DMS153 (cell line): Measurements from ENCODE around the gene PLXNC1.

Experiments used
- DNase-seq: peaks from one replicate; lab custom pipeline; 2025; lab: John Stamatoyannopoulos, UW

PLXNC1 gene

GRCh38 chr12:94162108-94162507, 13.7 kb downstream of the PLXNC1 start:
- no peak for DNase-seq

DNA sequence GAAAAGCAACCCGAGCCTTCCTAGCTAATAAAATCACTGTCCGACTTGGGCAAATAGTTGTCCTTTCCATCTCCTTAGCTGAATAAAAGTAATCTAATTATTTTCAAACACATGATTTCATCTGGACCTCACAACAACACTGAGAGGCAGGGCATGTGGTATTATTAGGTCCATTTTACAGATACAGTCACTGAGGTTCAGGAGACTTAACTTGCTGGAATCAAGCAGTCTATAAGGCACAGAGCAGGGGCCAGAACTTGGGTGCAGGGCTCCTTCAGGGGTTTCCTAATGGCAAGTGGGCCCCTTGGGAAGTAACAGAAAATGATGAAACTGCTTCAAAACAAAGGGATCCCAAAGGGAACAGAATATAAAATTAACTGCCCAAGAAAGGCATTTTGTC, 15.5 kb downstream of the PLXNC1 start:
- DNase-seq: no peak

- no peak for DNase-seq
Observed at GRCh38 chr12:94165138-94165537, 16.8 kb downstream of the PLXNC1 start.

GRCh38 chr12:94165670-94166364, 17.4 kb downstream of the PLXNC1 start:
- no peak for DNase-seq

DNA sequence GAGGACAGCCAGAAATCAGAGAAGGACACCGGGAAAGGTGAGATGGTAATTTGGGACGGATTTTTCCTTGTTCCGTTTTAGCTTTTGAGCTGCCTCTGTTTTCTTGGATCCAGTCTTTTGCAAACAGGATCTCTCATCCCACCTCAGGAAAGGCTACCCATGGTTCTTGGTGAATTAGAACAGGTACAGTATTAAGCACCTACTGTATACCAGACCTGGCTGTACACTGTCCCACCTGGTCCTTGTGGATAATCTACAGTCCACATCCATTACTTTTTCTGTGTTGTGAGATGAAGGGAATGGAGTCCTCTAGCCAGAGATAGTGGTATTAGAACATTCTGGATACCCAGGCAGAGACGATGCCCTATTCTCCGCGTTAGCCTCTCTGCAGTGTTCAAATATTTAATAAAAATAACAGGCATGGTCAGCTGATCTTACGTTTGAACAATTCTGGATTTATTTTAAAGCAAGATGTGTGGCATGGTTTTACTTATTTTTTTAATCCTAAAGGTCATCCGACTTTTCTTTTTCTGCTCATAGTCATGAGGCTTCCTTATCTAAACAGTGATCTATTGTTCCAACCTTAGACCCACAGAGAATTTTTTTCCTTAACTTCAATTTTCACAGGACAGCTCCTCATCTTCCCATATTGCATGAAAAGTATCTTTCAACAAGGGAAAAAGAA, 18.8 kb downstream of the PLXNC1 start:
- DNase-seq: no peak

DNA sequence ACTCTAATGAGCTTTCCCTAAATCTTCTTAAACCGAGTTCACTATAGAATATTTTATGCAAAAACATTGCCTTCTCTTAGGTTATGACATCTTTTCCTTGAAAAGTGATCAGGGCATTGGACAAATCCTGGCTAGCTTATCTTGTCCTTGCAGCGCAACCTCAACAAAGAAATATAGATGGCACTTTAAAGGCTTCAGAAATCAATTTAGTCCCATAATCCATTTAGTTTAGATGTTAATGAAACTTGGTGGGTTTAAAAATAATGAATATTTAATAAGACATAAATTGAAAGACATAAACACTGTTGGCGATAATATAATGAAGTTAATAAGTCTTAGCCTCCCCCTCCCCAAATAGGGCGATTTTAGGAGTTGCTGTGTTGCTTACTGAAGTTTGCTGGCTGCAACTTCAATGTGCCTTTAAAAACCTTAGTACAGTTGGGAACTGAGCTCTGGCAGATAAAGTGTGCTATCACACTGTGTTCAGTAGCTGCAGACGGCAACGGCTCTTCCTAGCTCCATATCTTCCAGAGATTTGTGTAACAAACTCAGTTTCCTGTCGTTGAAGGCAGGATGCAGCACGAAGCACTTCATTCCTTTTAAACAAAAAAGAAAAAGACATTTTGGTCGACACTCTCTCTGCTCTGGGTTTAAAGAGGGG, 19.5 kb downstream of the PLXNC1 start:
- no peak for DNase-seq

DNA sequence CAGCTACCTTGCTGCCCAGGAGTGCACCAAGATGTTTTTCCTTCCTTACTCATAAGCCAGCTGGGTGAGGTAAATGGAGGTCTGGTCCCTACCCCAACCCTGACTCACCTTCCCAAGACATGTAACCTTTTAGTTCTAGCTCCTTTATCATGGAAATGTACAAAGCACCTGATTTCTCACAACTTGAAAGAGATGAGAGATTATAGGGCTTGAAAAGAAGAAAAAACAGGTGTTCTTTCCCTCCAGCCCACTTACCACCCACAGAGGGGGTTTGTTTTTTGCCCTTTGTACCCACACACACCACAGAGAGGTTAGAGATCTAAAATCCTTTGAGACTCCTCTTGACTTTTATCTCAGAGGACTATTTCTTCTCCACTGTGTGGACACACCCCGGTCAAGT, 21.1 kb downstream of the PLXNC1 start:
- DNase-seq: no peak

DNA sequence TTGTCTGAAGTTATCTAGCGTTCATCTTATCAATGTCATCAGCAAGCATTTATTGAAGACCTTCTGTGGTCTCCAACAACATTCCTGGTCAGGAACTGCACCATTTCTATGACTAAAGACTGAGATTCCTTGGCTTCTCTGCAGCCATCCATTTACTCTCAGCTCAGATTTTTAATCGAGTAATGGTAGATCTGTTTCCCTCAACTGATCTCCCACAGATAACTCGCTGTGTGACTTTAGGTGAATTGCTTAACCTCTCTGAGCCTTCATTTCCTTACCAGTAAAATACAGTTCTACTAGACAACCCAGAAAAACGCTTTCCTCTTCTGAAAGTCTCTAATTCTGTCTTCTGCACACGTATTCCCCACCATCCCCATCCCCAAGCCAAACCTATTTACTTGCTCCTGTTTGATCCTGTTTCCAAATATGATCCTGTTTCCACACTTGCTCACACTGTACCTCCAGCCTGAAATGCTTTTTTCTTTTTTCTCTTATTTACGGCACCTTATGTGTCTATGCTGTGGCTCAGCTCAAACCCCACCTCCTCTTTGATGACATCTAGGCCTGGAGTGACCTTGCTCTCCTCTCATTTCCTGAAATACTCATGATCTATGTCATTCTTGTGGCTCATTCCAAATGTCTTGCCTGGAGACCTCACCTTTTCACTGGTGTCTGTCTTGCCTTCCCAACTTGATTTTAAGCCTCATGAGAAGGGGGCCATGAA, 21.8 kb downstream of the PLXNC1 start:
- no peak for DNase-seq

- DNase-seq: no peak
Observed at GRCh38 chr12:94170690-94171594, 22.6 kb downstream of the PLXNC1 start.

DNA sequence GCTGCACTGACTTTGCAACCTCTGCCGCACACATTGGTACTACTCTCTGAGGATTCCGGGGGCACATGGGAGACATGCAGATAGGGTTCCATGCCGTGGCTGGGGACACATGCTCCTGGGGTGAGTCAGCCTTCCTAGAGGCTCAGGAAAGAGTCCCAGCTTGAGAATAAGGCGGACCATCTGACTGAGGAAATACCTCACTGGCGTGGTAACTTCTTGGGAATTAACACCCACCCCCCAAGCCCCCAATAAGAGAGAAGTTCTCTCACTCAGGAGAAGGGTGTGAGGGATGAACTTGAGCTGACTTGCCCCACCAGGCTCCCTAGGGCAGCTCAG, 23.2 kb downstream of the PLXNC1 start:
- no peak for DNase-seq

- no peak for DNase-seq
Observed at GRCh38 chr12:94172031-94172430, 23.7 kb downstream of the PLXNC1 start.

- DNase-seq: no peak
Observed at GRCh38 chr12:94172973-94173372, 24.6 kb downstream of the PLXNC1 start.

- DNase-seq: no peak
Observed at GRCh38 chr12:94173660-94174265, 25.4 kb downstream of the PLXNC1 start.

DNA sequence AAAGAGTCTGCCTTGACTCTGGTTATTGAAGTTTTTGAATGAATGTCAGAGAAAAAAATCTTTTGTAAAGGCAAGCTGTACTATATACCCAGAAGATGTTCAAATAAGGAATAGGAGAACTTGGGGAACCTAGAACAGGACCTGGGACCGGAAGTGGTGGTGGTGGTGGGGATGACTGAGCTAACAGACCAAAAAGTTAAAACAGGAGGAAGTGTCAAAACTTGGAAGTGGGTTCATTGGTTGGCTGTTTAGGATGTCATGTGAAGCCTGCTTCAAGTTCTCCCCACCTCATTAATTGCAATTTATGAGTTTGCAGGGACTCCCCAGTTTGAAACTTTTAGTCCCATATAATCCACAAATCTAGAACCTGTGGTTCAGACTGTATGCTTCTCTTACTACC, 26.2 kb downstream of the PLXNC1 start:
- no peak for DNase-seq

DNA sequence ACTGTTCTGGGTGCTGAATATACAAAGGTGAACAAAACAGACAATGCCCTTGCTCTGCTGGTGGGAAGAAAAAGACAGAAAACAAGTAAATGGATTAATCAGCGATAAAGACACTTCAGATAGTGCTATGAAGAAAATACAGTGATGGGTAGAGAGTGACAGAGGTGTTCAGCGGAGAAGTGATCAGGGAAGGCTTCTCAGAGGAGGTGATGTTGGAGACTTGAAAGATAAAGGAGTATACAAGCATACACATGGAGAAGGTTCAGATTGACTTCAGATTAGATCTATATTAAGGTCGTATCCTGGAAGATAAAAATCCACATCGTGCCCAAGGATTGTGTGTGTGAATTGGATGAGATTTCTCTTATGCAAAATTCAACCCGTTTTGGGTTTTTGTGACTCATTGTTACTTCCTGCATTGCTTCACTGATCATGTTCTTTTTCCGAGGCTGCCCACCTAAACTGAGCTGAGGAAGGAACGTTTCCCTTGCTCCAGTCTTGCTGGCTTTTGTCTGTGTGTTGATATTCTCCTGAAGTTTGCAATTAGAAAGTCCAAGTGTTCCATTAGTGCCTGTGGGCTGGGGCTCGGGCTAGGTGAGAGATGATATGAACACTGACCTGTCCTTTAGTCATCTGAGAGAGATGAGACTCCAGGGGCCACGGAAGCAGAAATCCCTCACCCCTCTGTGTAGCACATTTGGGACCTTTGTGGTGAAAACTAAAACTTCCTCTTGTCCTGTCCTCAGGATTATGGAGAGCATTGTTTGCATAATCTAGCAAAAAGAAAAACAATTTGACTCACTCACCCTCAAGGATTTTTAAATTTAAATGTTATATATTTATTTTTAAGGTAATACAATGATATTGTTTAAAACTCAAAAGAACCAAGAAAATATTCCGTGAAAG, 27.6 kb downstream of the PLXNC1 start:
- no peak for DNase-seq

DNA sequence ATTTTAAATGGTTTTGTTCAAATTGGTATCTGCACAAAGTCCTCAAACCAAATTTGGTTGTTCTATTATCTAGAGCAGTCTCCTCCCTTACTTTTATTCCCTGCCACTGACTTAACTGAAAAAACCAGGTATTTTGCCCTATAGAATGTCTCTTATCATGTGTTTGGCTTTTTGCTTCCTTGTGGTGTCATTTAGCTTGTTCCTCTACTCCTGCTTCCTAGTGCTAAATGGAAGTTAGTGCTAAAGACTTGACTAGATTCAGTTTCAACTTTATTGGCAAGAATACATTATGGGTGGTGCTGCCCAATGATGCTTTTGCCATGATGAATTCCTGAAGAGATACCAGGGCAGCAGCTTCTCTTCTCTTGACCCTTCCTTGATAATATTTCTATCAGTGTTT, 29.7 kb downstream of the PLXNC1 start:
- no peak for DNase-seq

DNA sequence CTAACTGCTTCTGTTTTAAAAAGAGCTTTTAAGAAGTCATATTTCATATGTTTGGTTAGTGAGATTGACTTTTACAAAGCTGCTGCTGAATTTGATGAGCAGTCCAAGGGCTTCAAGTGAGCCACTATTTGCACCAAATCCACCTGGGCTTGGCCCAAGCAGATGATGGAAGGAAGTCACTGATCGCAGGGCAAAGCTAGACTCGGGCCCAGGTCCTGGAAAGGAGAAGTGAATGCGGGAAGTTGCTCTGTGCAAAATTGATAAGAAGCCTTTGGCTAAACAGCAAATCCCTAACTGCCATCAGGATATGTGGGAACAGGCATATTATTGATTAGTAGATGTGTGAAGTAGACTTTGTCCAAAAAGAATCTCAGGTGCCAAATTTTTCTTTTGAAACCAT, 30.5 kb downstream of the PLXNC1 start:
- DNase-seq: no peak

- no peak for DNase-seq
Observed at GRCh38 chr12:94179723-94180122, 31.3 kb downstream of the PLXNC1 start.

DNA sequence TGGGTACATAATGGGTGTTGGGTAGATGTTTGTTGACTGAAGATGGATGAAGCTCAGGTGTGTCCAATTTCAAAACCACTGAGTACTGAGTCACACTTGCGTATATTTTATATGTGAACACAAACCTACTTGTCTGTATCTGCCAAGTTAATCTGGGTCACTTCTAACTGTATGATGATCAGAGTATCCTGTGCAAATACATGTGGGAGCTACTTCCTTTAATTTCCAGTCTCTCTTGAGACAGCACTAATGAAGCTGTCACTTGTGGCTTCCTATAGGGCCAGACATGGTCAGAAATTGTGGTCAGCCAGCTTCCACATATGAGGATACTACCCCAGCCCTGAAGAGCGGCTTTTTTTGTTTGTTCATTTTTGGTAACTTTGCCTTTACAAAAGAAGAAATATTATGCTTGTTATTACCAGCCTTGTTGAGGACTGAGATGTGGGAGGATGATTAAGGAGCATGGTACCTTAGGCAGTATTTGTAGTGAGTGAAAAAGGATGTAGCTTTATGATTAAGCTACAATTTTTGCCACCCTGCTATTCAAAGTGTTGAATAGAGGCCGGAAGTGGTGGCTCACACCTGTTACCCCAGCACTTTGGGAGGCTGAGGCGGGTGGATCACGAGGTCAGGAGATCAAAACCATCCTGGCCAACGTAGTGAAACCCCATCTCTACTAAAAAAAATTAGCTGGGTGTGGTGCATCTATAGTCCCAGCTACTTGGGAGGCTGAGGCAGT, 32.4 kb downstream of the PLXNC1 start:
- DNase-seq: no peak
